HCT116 (cell line): Measurements from ENCODE around the gene FOXL2.

ENCODE experiments used
- CTCF ChIP-seq, 3 experiments: fragments of 200-600 bp in 1 of 3; sonication (generic) in 1 of 3; IDR thresholded peaks in 2 of 3; conservative IDR thresholded peaks in 1 of 3; 2 replicates each; pipeline ENCODE4 v1.5.1; 2012 to 2017; ENCODE audit warnings: low read depth in 2 of 3, low read length in 2 of 3, antibody characterized with exemption in 1 of 3, borderline replicate concordance in 1 of 3, control low read depth in 1 of 3, mild to moderate bottlenecking in 1 of 3, mixed read lengths in 1 of 3, mixed run types in 1 of 3, moderate library complexity in 1 of 3; ENCODE audit not compliant: insufficient read depth in 1 of 3
- EZH2 ChIP-seq: fragments of 200-600 bp; sonication (generic); IDR thresholded peaks from 2 replicates; pipeline ENCODE4 v1.6.1; 2017; ENCODE audit warnings: antibody characterized with exemption, mixed run types
- POLR2A ChIP-seq: IDR thresholded peaks from 2 replicates; pipeline ENCODE4 v1.7.0; 2011; ENCODE audit warnings: borderline replicate concordance; ENCODE audit not compliant: insufficient read depth, insufficient read length; ENCODE audit errors: extremely low read depth
- POLR2AphosphoS5 ChIP-seq: IDR thresholded peaks from 2 replicates; pipeline ENCODE4 v1.6.1; 2011; ENCODE audit warnings: mild to moderate bottlenecking, low read depth, low read length, moderate library complexity
- RAD21 ChIP-seq: IDR thresholded peaks from 2 replicates; pipeline ENCODE4 v1.6.1; 2012; ENCODE audit warnings: low read depth, mild to moderate bottlenecking
- SP1 ChIP-seq: IDR thresholded peaks from 2 replicates; pipeline ENCODE4 v1.6.1; 2012; ENCODE audit warnings: low read depth
- ZNF274 ChIP-seq: fragments of 200-500 bp; sonication (Bioruptor generic); IDR thresholded peaks from 2 replicates; pipeline ENCODE4 v1.6.1; 2014; ENCODE audit warnings: mild to moderate bottlenecking, low read depth, low read length, inconsistent platforms
- TF ChIP-seq, protein P1 (sequence below): IDR thresholded peaks from 2 replicates; pipeline ENCODE4 v1.6.1; 2012; ENCODE audit warnings: low read depth

DNA sequence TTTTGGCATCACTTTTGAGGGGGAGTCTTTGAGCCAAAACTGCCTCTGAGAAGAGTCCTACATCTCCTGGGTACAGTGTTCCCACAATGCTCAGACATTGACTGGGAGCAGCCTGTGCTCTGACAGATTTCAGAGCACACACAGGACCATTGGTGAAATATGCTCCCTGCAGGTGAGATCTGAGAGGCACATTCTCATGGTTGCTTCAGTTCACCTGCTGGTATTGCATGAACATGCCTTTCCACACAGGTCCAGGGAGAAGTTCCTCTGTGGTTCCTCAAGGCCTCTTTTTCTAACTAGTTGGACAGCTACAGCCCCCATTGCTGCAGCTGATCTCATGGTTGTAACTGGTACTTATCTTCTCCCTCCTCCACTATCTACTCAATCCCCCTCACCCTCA is 37.0 kb downstream of the FOXL2 start:
- TF ChIP-seq RAD21, result peak; percentile 46; the same call in 1 of the 2 replicates
- no peak for TF ChIP-seq ZNF274
- 0 out of 6 replicates have a peak, but pooled peaks of 1 of the 3 experiments have one; percentile 8 for TF ChIP-seq CTCF (IDR thresholded peaks at IDR 0.05 in 2 of 3, conservative IDR thresholded peaks at IDR 0.05 in 1 of 3; ENCODE audit: borderline replicate concordance in 1 of 3, insufficient read depth in 1 of 3, low read depth in 2 of 3, low read length in 2 of 3)
- TF ChIP-seq POLR2A, result no peak
- no peak for TF ChIP-seq EZH2
- no peak for TF ChIP-seq POLR2AphosphoS5
- TF ChIP-seq SP1, result no peak
- TF ChIP-seq, protein P1, sequence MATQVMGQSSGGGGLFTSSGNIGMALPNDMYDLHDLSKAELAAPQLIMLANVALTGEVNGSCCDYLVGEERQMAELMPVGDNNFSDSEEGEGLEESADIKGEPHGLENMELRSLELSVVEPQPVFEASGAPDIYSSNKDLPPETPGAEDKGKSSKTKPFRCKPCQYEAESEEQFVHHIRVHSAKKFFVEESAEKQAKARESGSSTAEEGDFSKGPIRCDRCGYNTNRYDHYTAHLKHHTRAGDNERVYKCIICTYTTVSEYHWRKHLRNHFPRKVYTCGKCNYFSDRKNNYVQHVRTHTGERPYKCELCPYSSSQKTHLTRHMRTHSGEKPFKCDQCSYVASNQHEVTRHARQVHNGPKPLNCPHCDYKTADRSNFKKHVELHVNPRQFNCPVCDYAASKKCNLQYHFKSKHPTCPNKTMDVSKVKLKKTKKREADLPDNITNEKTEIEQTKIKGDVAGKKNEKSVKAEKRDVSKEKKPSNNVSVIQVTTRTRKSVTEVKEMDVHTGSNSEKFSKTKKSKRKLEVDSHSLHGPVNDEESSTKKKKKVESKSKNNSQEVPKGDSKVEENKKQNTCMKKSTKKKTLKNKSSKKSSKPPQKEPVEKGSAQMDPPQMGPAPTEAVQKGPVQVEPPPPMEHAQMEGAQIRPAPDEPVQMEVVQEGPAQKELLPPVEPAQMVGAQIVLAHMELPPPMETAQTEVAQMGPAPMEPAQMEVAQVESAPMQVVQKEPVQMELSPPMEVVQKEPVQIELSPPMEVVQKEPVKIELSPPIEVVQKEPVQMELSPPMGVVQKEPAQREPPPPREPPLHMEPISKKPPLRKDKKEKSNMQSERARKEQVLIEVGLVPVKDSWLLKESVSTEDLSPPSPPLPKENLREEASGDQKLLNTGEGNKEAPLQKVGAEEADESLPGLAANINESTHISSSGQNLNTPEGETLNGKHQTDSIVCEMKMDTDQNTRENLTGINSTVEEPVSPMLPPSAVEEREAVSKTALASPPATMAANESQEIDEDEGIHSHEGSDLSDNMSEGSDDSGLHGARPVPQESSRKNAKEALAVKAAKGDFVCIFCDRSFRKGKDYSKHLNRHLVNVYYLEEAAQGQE, result no peak
